Lung (tissue), 12 donors: ENCODE results near the gene RSL1D1. TPM values are rescaled to one million over a fixed set of nuclear protein-coding genes. Genes with fewer than 3 reads are reported as not detected.
A peak's percentile ranks its signal among the peaks of the same experiment; 100 is the strongest.
"Not testable (repeated sequence)": the region's sequence is repeated elsewhere in the genome, so short reads cannot be mapped to it uniquely, and the experiment has no call there.

Experiments
- ATAC-seq: fragments of 200-7000 bp; cut with Tn5 transposase; one replicate; pipeline ENCODE4 v1.9.1; 2020; ENCODE audit warnings: moderate number of reproducible peaks; ENCODE audit not compliant: insufficient read depth, low FRiP score
- DNase-seq, 3 donors: peaks; one replicate each; pipeline ENCODE4 v3.0.0-alpha.2; 2013 to 2017
- H3K27ac ChIP-seq, 2 donors: one replicate each; pipeline ENCODE4 v1.5.1; 2013; ENCODE audit warnings: mild to moderate bottlenecking in 2 of 2, moderate library complexity in 2 of 2, control low read depth in 1 of 2, inconsistent platforms in 1 of 2, low read depth in 1 of 2, low read length in 1 of 2
- H3K27me3 ChIP-seq, 3 donors: one replicate each; pipeline ENCODE4 v1.5.1; 2013; ENCODE audit warnings: low read length in 2 of 3; ENCODE audit not compliant: control insufficient read depth in 3 of 3, insufficient read depth in 3 of 3
- H3K36me3 ChIP-seq, 4 donors: one replicate each; pipeline ENCODE4 v1.5.1; 2013; ENCODE audit warnings: low read length in 4 of 4, mild to moderate bottlenecking in 1 of 4, moderate library complexity in 1 of 4; ENCODE audit not compliant: control insufficient read depth in 4 of 4, insufficient read depth in 4 of 4
- H3K4me1 ChIP-seq, 5 donors: one replicate each; pipeline ENCODE4 v1.5.1; 2013; ENCODE audit warnings: low read length in 5 of 5, mild to moderate bottlenecking in 2 of 5, moderate library complexity in 1 of 5; ENCODE audit not compliant: control insufficient read depth in 5 of 5, insufficient read depth in 5 of 5
- H3K4me3 ChIP-seq: one replicate; pipeline ENCODE4 v1.5.1; 2013; ENCODE audit warnings: mild to moderate bottlenecking, control low read depth, moderate library complexity
- H3K9ac ChIP-seq, 2 donors: one replicate each; pipeline ENCODE4 v1.5.1; 2013; ENCODE audit warnings: low read length in 2 of 2, control low read depth in 1 of 2; ENCODE audit not compliant: insufficient read depth in 1 of 2
- H3K9me3 ChIP-seq, 4 donors: one replicate each; pipeline ENCODE4 v1.5.1; 2013; ENCODE audit warnings: low read length in 3 of 4, mild to moderate bottlenecking in 1 of 4, moderate library complexity in 1 of 4; ENCODE audit not compliant: control insufficient read depth in 4 of 4, insufficient read depth in 3 of 4
- CTCF ChIP-seq: IDR thresholded peaks from 2 replicates; pipeline ENCODE4 v1.5.1; 2012; ENCODE audit warnings: mild to moderate bottlenecking; ENCODE audit errors: control extremely low read depth, extremely low read depth
- WGBS, 2 donors: extraction: QIAGEN DNeasy Blood & Tissue Kit; methylation state at CpG; one replicate each; pipeline ENCODE4 v1.1.7; 2013; 5-methylcytosine and 5-hydroxymethylcytosine counted together
- polyA plus RNA-seq, 2 donors: library from polyadenylated mRNA; stranded (reverse); fragments of 200-250 nt; gene quantifications; one replicate each; pipeline ENCODE4 v1.2.1, GENCODE V29; 2013
- total RNA-seq, 2 donors: library from RNA; depleted of rRNA in 1 of 2; stranded (reverse); fragments of >200 nt in 1 of 2; gene quantifications; one replicate each; pipeline ENCODE4 v1.2.1, GENCODE V29; 2014 to 2021
- donor health status: control.
- donor health status: control.
- donor health status: Bipolar disorder and iron deficiency.
- donor health status: healthy.
- donor health status: DM: yes; HTN: yes; CAD: no.

The RSL1D1 gene
- total and polyA plus RNA-seq, 4 donors: 68.5 to 206 (median 89.9) TPM

GRCh38 chr16:11824362-11824761, 27.0 kb downstream of the RSL1D1 start:
- no peak overlapping the region for H3K27ac ChIP-seq
- H3K27me3 ChIP-seq: no peaks in the 10 kb centered on the region
- peaks cover 0 to 2% (median 0%) of the 10 kb centered on the region in 5 donors for H3K4me1 ChIP-seq
- ATAC-seq (peak; percentile 53), DNase-seq (peak in 1 of 3 donors; percentile 37)
- no peaks in the 10 kb centered on the region for H3K9me3 ChIP-seq
- H3K4me3 ChIP-seq: no peak overlapping the region
- TF ChIP-seq CTCF: no peak
- no peaks in the 10 kb centered on the region for H3K36me3 ChIP-seq
- WGBS, 2 donors: 25 to 32% methylated on average over 5 of the region's 5 CpGs
- no peak overlapping the region for H3K9ac ChIP-seq

DNA sequence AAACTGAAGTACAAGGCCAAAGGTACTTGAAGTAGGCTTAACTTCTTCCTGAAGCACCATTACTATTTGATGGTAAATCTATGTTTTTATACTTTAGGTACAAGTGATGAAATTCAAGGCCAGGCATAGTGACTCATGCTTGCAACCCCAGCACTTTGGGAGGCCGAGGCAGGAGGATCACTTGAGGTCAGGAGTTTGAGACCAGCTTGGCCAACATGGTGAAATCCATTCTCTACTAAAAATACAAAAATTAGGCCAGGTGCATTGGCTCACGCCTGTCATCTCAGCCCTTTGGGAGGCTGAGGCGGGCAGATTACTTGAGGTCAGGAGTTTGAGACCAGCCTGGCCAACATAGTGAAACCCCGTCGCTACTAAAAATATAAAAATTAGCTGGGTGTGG, 27.7 kb downstream of the RSL1D1 start:
- WGBS, 2 donors: 91 to 92% methylated on average over 5 of the region's 5 CpGs
- not testable (repeated sequence) for H3K9me3 ChIP-seq, H3K4me1 ChIP-seq, H3K36me3 ChIP-seq, H3K27me3 ChIP-seq, H3K9ac ChIP-seq, ATAC-seq, H3K27ac ChIP-seq, H3K4me3 ChIP-seq, DNase-seq

- peaks cover 0 to 2% (median 0%) of the 10 kb centered on the region in 5 donors for H3K4me1 ChIP-seq
- DNase-seq: no peak
- H3K9ac ChIP-seq: no peak overlapping the region
- H3K27ac ChIP-seq: no peak overlapping the region
- H3K27me3 ChIP-seq: no peaks in the 10 kb centered on the region
- H3K36me3 ChIP-seq: no peaks in the 10 kb centered on the region
- peak; percentile 27 for ATAC-seq
- H3K4me3 ChIP-seq: no peak overlapping the region
- no peaks in the 10 kb centered on the region for H3K9me3 ChIP-seq
- 51 to 69% methylated on average over 10 of the region's 10 CpGs for WGBS, 2 donors
- TF ChIP-seq CTCF: no peak
Observed at GRCh38 chr16:11819798-11820197, 31.5 kb downstream of the RSL1D1 start.

DNA sequence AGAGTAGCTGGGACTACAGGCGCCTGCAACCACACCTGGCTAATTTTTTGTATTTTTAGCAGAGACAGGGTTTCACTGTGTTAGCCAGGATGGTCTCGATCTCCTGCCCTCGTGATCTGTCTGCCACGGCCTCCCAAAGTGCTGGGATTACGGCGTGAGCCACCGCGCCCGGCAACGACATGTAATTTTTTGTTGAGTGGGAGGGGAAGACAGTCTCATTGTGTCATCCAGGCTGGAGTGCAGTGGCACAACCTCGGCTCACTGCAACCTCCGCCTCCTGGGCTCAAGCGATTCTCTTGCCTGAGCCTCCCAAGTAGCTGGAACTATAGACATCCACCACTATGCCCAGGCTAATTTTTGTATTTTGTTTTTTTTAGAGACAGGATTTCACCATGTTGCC, 32.4 kb downstream of the RSL1D1 start:
- not testable (repeated sequence) for DNase-seq, H3K4me1 ChIP-seq, H3K36me3 ChIP-seq, H3K27ac ChIP-seq, ATAC-seq, H3K27me3 ChIP-seq, H3K9ac ChIP-seq, H3K4me3 ChIP-seq, H3K9me3 ChIP-seq
- 85 to 91% methylated on average over 13 of the region's 13 CpGs for WGBS, 2 donors

DNA sequence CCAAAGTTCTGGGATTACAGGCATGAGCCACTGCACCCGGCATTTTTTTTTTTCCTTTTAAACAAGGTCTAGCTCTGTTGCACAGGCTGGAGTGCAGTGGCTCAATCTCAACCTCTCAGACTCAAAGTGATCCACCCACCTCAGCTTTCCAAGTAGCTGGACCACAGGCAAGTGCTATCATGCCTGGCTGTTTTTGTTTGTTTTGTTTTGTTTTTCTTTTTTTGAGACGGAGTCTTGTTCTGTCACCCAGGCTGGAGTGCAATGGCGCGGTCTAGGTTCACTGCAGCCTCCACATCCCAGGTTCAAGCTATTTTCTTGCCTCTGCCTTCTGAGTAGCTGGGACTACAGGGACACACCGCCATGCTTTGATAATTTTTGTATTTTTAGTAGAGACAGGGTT, 35.2 kb downstream of the RSL1D1 start:
- no peak overlapping the region for H3K9ac ChIP-seq
- no peak overlapping the region for H3K27ac ChIP-seq
- H3K36me3 ChIP-seq: no peaks in the 10 kb centered on the region
- no peaks in the 10 kb centered on the region for H3K4me1 ChIP-seq
- TF ChIP-seq CTCF: no peak
- no peak for ATAC-seq
- no peaks in the 10 kb centered on the region for H3K9me3 ChIP-seq
- WGBS, 2 donors: 84 to 93% methylated on average over 5 of the region's 5 CpGs
- H3K27me3 ChIP-seq: no peaks in the 10 kb centered on the region
- H3K4me3 ChIP-seq: no peak overlapping the region
- no peak for DNase-seq

GRCh38 chr16:11814800-11815199, 36.5 kb downstream of the RSL1D1 start:
- ATAC-seq: not testable (repeated sequence)

More at GRCh38 chr16:11814800-11815199, 36.5 kb downstream of the RSL1D1 start:
- H3K9ac ChIP-seq, H3K27ac ChIP-seq, H3K9me3 ChIP-seq, H3K4me1 ChIP-seq, H3K27me3 ChIP-seq, DNase-seq, H3K36me3 ChIP-seq, H3K4me3 ChIP-seq: not testable (repeated sequence)
- 43 to 80% methylated on average over 4 of the region's 4 CpGs for WGBS, 2 donors
